ENCODE measurements around the gene CFAP73. TPM values are rescaled to one million over a fixed set of nuclear protein-coding genes. Genes with fewer than 3 reads are reported as not detected.

CFAP73 gene
- total and polyA plus RNA-seq, 2 of the 8 experiments (the other 6 are each of a cell fraction or from before 2014, with no cell fraction given) = 0.45 to 0.56 TPM

DNA sequence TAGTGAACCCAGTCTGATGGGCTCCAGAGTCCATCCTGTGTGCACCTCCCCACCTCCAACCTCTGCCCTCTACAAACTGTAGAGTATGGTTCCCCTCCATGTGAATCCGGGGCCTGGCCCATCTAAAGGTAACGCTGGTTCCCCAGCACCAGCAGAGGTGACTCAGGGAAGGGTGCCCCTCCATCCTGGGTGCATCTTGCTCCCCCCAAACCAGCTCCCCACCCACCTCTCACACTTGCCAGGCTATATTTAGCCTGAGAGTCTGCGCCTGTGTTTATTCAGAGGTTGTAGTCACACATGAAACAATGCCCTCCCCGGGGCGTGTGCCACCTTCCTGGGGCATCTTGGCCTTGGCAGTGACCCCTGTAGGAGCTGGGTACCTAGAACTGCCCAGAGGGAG, 40.2 kb upstream of the CFAP73 start:
- H3K14ac ChIP-seq (ENCODE audit: insufficient read length) = no peak overlapping the region
- peaks cover 0 to 3% (median 0%) of the 10 kb centered on the region in 4 experiments; a peak in 1 of 7 replicates for H3K4me1 ChIP-seq (replicated peaks in 1 of 4; ENCODE audit: control insufficient read depth in 3 of 4, insufficient read depth in 4 of 4, low read length in 3 of 4)
- no peak overlapping the region for H2AFZ ChIP-seq (ENCODE audit: low read length)
- 0 out of 7 replicates have a peak, but pooled peaks cover 0 to 2% (median 0%) of the 10 kb centered on the region in 4 experiments for H3K27me3 ChIP-seq (replicated peaks in 1 of 4; ENCODE audit: control insufficient read depth in 3 of 4, extremely low read depth in 1 of 4, insufficient read depth in 3 of 4, low read length in 3 of 4)
- no peak overlapping the region for H2AK5ac ChIP-seq (ENCODE audit: low read depth, low read length)
- no peak overlapping the region for H4K5ac ChIP-seq (ENCODE audit: insufficient read length, low read depth, low read length)
- H2BK12ac ChIP-seq (ENCODE audit: low read depth, low read length) = no peak overlapping the region
- no peak for DNase-seq (ENCODE audit: low read depth in 1 of 2, low spot score in 2 of 2)
- no peaks in the 10 kb centered on the region for H3K9me3 ChIP-seq (ENCODE audit: insufficient read depth in 2 of 2, low read depth in 1 of 2, low read length in 1 of 2)
- ChIA-PET POLR2A (ENCODE audit: partially characterized antibody) (interaction anchor here (0.6 to 1.1 kb wide), 4 partner anchors 9 to 45 kb away, joined by 3 to 4 read pairs (median 3); no protein-coding TSS in a partner anchor), CTCF (ENCODE audit: partially characterized antibody) (interaction anchor here (1.0 to 2.0 kb wide), 10 partner anchors 11 to 118 kb away, joined by 3 to 9 read pairs (median 4); no protein-coding TSS in a partner anchor)
- no peak overlapping the region for H2BK120ac ChIP-seq (replicated peaks; ENCODE audit: low read depth, low read length)
- no peak overlapping the region for H3K23ac ChIP-seq (ENCODE audit: insufficient read length)
- TF ChIP-seq YY1 (IDR thresholded peaks at IDR 0.05; ENCODE audit: low read depth, low read length) = no peak
- TF ChIP-seq E2F6 (IDR thresholded peaks at IDR 0.05) = no peak
- no peak for TF ChIP-seq EZH2 (IDR thresholded peaks at IDR 0.05; ENCODE audit: low read depth, low read length, severe bottlenecking)
- TF ChIP-seq POLR2A (IDR thresholded peaks at IDR 0.05; ENCODE audit: control extremely low read depth in 1 of 2, low read depth in 2 of 2, low read length in 2 of 2) = no peak
- no peak for TF ChIP-seq GTF2F1 (IDR thresholded peaks at IDR 0.05; ENCODE audit: borderline replicate concordance, low read depth, low read length)
- TF ChIP-seq SP2 (IDR thresholded peaks at IDR 0.05; ENCODE audit: low read length) = no peak
- TF ChIP-seq TEAD4 (IDR thresholded peaks at IDR 0.05; ENCODE audit: low read depth, low read length) = no peak
- no peak for TF ChIP-seq BACH1 (IDR thresholded peaks at IDR 0.05; ENCODE audit: low read length)
- no peak for TF ChIP-seq SIX5 (IDR thresholded peaks at IDR 0.05; ENCODE audit: low read depth, low read length)
- TF ChIP-seq TAF7 (optimal IDR thresholded peaks at IDR 0.05; ENCODE audit: borderline replicate concordance, low read depth, low read length) = no peak
- no peak overlapping the region for H3K4ac ChIP-seq (replicated peaks; ENCODE audit: insufficient read length, low read depth, low read length)
- H3K23me2 ChIP-seq (ENCODE audit: low read depth, low read length) = no peaks in the 10 kb centered on the region
- 88% methylated on average over 5 of the region's 5 CpGs; no CpG with 5 or more reads in 1 of the 2 experiments for WGBS, 2 experiments (ENCODE audit: extremely low coverage in 1 of 2, insufficient coverage in 1 of 2, insufficient read length in 1 of 2, insufficient replicate concordance in 2 of 2, low coverage in 1 of 2, low lambda C conversion rate in 2 of 2, missing lambda C conversion rate in 1 of 2)
- no peak overlapping the region for H3K9ac ChIP-seq (replicated peaks in 1 of 4; ENCODE audit: extremely low read depth in 1 of 4, low read depth in 3 of 4, low read length in 3 of 4)
- no peak overlapping the region for H4K8ac ChIP-seq (ENCODE audit: extremely low read depth, insufficient read depth, low read length)
- H3K4me3 ChIP-seq (ENCODE audit: extremely low read depth in 1 of 4, insufficient read depth in 2 of 4, low read depth in 3 of 4, low read length in 4 of 4) = no peak overlapping the region
- no peak overlapping the region for H2BK15ac ChIP-seq (ENCODE audit: low read length)
- H2BK20ac ChIP-seq (ENCODE audit: low read length) = no peak overlapping the region
- H3K36me3 ChIP-seq (ENCODE audit: control insufficient read depth in 2 of 4, insufficient read depth in 4 of 4, low read length in 3 of 4) = no peaks in the 10 kb centered on the region
- H4K20me1 ChIP-seq (replicated peaks in 1 of 2; ENCODE audit: control insufficient read depth in 1 of 2, insufficient read depth in 2 of 2, low read length in 2 of 2) = no peaks in the 10 kb centered on the region
- no peak overlapping the region for H3K18ac ChIP-seq (ENCODE audit: extremely low read depth, low read length)
- H3K79me2 ChIP-seq (ENCODE audit: control insufficient read depth in 1 of 2, insufficient read depth in 2 of 2, low read length in 2 of 2) = no peaks in the 10 kb centered on the region
- no peaks in the 10 kb centered on the region for H3K79me1 ChIP-seq (ENCODE audit: low read depth, low read length)
- no peak overlapping the region for H3K27ac ChIP-seq (ENCODE audit: low read depth, low read length)
- FAIRE-seq = no peak
- H2BK5ac ChIP-seq (ENCODE audit: low read depth, low read length) = no peak overlapping the region
- H3K56ac ChIP-seq (replicated peaks; ENCODE audit: insufficient read length, low read depth, low read length) = no peak overlapping the region
- H3K4me2 ChIP-seq (ENCODE audit: insufficient read depth in 1 of 2, low read depth in 2 of 2, low read length in 2 of 2) = no peak overlapping the region
- no peak overlapping the region for H4K91ac ChIP-seq (replicated peaks; ENCODE audit: insufficient read length, low read length)

Measured in H1 (cell line).